ENCODE data around the gene PIGH.

- TF ChIP-seq POLR2A (IDR thresholded peaks at IDR 0.05; ENCODE audit: low read depth, low read length) (no peak), POLR2AphosphoS5 (IDR thresholded peaks at IDR 0.05; ENCODE audit: low read depth, low read length) (no peak)
Measured at GRCh38 chr14:67580336-67581171, 19.5 kb downstream of the PIGH start.

All from GM12892 (cell line).